LoVo (cell line): ENCODE data around the gene BTBD9.
"Not testable (repeated sequence)": the region's sequence is repeated elsewhere in the genome, so short reads cannot be mapped to it uniquely, and the experiment has no call there.

ENCODE experiments used
- DNase-seq: peaks from one replicate; pipeline ENCODE4 v3.0.0-alpha.2; 2016; ENCODE audit warnings: low spot score

Gene BTBD9

GRCh38 chr6:38387461-38387860 is 252.3 kb downstream of the BTBD9 start:
- DNase-seq, result no peak

GRCh38 chr6:38378801-38379200 is 260.9 kb downstream of the BTBD9 start:
- DNase-seq, result no peak

GRCh38 chr6:38375937-38376336 is 263.8 kb downstream of the BTBD9 start:
- DNase-seq, result no peak

- DNase-seq, result no peak
These were observed 264.4 kb downstream of the BTBD9 start for GRCh38 chr6:38375341-38375740.

- DNase-seq, result no peak
These were observed 267.8 kb downstream of the BTBD9 start for GRCh38 chr6:38371881-38372280.

- no peak for DNase-seq
These were observed 268.8 kb downstream of the BTBD9 start for GRCh38 chr6:38370653-38371601.

GRCh38 chr6:38367231-38367630 is 272.5 kb downstream of the BTBD9 start:
- no peak for DNase-seq

GRCh38 chr6:38366234-38366633 is 273.5 kb downstream of the BTBD9 start:
- no peak for DNase-seq

GRCh38 chr6:38364775-38365174 is 275.0 kb downstream of the BTBD9 start:
- DNase-seq, result no peak

- no peak for DNase-seq
These were observed 275.6 kb downstream of the BTBD9 start for GRCh38 chr6:38364127-38364526.

GRCh38 chr6:38355519-38355918 is 284.2 kb downstream of the BTBD9 start:
- no peak for DNase-seq

- no peak for DNase-seq
These were observed 284.8 kb downstream of the BTBD9 start for GRCh38 chr6:38354905-38355304.

- no peak for DNase-seq
These were observed 285.7 kb downstream of the BTBD9 start for GRCh38 chr6:38354037-38354381.

- DNase-seq, result no peak
These were observed 286.3 kb downstream of the BTBD9 start for GRCh38 chr6:38353310-38354036.

GRCh38 chr6:38352636-38353035 is 287.1 kb downstream of the BTBD9 start:
- no peak for DNase-seq

- DNase-seq, result no peak
These were observed 288.8 kb downstream of the BTBD9 start for GRCh38 chr6:38350942-38351341.

- no peak for DNase-seq
These were observed 289.5 kb downstream of the BTBD9 start for GRCh38 chr6:38350220-38350619.

GRCh38 chr6:38349795-38350194 is 289.9 kb downstream of the BTBD9 start:
- DNase-seq, result no peak

- no peak for DNase-seq
These were observed 290.5 kb downstream of the BTBD9 start for GRCh38 chr6:38349221-38349620.

- DNase-seq, result no peak
These were observed 291.4 kb downstream of the BTBD9 start for GRCh38 chr6:38348371-38348770.

- DNase-seq, result not testable (repeated sequence)
These were observed 291.9 kb downstream of the BTBD9 start for GRCh38 chr6:38347829-38348228.

GRCh38 chr6:38346291-38347079 is 293.2 kb downstream of the BTBD9 start:
- no peak for DNase-seq

- DNase-seq, result no peak
These were observed 294.1 kb downstream of the BTBD9 start for GRCh38 chr6:38345586-38345985.
